Activated CD8-positive, alpha-beta T cell treated with anti-CD3 and anti-CD28 coated beads for 36 hours (primary cell): ENCODE measurements around the gene TMEM109. TPM values are rescaled to one million over a fixed set of nuclear protein-coding genes. Genes with fewer than 3 reads are reported as not detected.
A peak's percentile ranks its signal among the peaks of the same experiment; 100 is the strongest.
"Not testable (repeated sequence)": the region's sequence is repeated elsewhere in the genome, so short reads cannot be mapped to it uniquely, and the experiment has no call there.

Source experiments
- ATAC-seq: fragments of 200-7000 bp; cut with Tn5 transposase; one replicate; pipeline ENCODE4 v1.10.0; 2021; ENCODE audit warnings: mild to moderate bottlenecking, moderate library complexity
- CTCF ChIA-PET: fragments of 350-600 bp; sonication (Branson Sonifier 250); formaldehyde crosslinking; loops from one replicate; lab custom pipeline; 2021; ENCODE audit warnings: antibody characterized with exemption; lab: Charles Lee
- POLR2A ChIA-PET: fragments of 350-600 bp; sonication (Branson Sonifier 250); formaldehyde crosslinking; loops from one replicate; lab custom pipeline; 2021; ENCODE audit warnings: antibody characterized with exemption; lab: Charles Lee
- DNase-seq: peaks from one replicate; pipeline ENCODE4 v3.0.0-alpha.2; 2020
- H3K27ac Mint-ChIP-seq: one replicate; pipeline ENCODE4 v1.8.0; 2021; ENCODE audit warnings: mild to moderate bottlenecking, mixed read lengths
- H3K27me3 Mint-ChIP-seq: one replicate; pipeline ENCODE4 v1.8.0; 2021; ENCODE audit warnings: mixed read lengths
- H3K36me3 Mint-ChIP-seq: one replicate; pipeline ENCODE4 v1.8.0; 2021; ENCODE audit warnings: low read depth, mixed read lengths
- H3K4me1 Mint-ChIP-seq: one replicate; pipeline ENCODE4 v1.8.0; 2021; ENCODE audit warnings: low read depth, mixed read lengths
- H3K4me3 Mint-ChIP-seq: one replicate; pipeline ENCODE4 v1.8.0; 2021; ENCODE audit warnings: mild to moderate bottlenecking, moderate library complexity, mixed read lengths
- H3K9me3 Mint-ChIP-seq: one replicate; pipeline ENCODE4 v1.8.0; 2021; ENCODE audit warnings: mixed read lengths
- intact Hi-C: fragments of 100-400 bp; cut with micrococcal nuclease; formaldehyde crosslinking; loops from one replicate; pipeline ENCODE4 v1.10.0; 2022
- total RNA-seq, 2 experiments: library from RNA; stranded (reverse); gene quantifications; one replicate each; pipeline ENCODE4 v1.2.3, GENCODE V29; 2021
- TF ChIP-seq, protein P1 (sequence below): fragments of 200-600 bp; IDR thresholded peaks from one replicate; pipeline ENCODE4 v1.8.0; 2022; ENCODE audit warnings: antibody characterized with exemption, mild to moderate bottlenecking

TMEM109 gene
- total RNA-seq, 2 experiments from 2014 or later = 93.2 to 101 TPM

DNA sequence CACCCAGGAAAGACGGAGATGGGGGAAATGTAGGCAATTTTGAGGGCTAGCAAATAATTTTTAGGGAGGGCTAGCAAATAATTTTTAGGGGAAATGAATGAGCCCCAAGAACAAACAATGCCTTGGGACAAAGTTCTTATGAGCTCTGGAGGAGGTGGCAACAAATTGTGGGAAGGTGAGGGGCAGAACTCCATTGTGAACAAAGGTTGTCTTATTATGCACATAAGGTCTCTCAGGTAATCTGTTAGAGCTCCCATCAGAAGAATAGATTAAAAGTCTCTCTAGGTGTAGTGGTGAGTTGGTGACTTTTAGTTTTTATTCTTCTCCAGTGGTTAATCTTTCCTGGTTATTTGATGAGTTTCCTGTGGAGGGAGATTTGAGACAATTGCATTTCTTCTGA is 5.2 kb upstream of the TMEM109 start:
- intact Hi-C loops = no loop called here
- H3K27me3 Mint-ChIP-seq = no peaks in the 10 kb centered on the region
- ChIA-PET POLR2A (no interaction called here), CTCF (interaction anchor here (1.6 kb wide), 1 partner anchor 279 kb away, joined by 8 read pairs; no protein-coding TSS in a partner anchor)
- ATAC-seq (no peak), DNase-seq (no peak)
- TF ChIP-seq, protein P1, sequence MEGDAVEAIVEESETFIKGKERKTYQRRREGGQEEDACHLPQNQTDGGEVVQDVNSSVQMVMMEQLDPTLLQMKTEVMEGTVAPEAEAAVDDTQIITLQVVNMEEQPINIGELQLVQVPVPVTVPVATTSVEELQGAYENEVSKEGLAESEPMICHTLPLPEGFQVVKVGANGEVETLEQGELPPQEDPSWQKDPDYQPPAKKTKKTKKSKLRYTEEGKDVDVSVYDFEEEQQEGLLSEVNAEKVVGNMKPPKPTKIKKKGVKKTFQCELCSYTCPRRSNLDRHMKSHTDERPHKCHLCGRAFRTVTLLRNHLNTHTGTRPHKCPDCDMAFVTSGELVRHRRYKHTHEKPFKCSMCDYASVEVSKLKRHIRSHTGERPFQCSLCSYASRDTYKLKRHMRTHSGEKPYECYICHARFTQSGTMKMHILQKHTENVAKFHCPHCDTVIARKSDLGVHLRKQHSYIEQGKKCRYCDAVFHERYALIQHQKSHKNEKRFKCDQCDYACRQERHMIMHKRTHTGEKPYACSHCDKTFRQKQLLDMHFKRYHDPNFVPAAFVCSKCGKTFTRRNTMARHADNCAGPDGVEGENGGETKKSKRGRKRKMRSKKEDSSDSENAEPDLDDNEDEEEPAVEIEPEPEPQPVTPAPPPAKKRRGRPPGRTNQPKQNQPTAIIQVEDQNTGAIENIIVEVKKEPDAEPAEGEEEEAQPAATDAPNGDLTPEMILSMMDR = no peak
- H3K36me3 Mint-ChIP-seq = peaks cover 15% of the 10 kb centered on the region
- no peaks in the 10 kb centered on the region for H3K9me3 Mint-ChIP-seq
- no peak overlapping the region for H3K4me3 Mint-ChIP-seq
- peaks cover 66% of the 10 kb centered on the region for H3K4me1 Mint-ChIP-seq
- H3K27ac Mint-ChIP-seq = no peak overlapping the region

DNA sequence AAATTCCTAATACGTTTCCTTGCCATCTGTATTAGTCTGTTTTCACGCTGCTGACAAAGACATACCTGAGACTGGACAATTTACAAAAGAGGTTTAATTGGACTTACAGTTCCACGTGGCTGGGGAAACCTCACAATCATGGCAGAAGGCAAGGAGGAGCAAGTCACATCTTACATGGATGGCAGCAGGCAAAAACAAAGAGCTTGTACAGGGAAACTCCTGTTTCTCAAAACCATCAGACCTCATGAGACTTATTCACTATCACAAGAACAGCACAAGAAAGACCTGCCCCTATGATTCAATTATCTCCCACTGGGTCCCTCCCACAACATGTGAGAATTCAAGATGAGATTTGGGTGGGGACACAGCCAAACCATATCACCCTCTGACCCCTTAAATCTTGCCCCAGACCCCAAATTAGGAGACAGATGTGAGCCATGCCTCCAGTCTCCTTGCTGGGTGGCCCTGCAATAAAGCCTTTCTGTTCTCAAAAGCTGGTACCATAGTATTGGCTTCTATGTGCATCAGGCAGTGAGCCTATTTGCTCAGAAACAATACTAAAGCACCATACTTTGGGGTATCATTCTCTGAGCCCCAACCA is 4.2 kb upstream of the TMEM109 start:
- H3K4me3 Mint-ChIP-seq, POLR2A ChIA-PET, DNase-seq, H3K36me3 Mint-ChIP-seq, intact Hi-C loops, H3K27me3 Mint-ChIP-seq, CTCF ChIA-PET, ATAC-seq, H3K27ac Mint-ChIP-seq, H3K9me3 Mint-ChIP-seq: not testable (repeated sequence)
- peaks cover 56% of the 10 kb centered on the region for H3K4me1 Mint-ChIP-seq

DNA sequence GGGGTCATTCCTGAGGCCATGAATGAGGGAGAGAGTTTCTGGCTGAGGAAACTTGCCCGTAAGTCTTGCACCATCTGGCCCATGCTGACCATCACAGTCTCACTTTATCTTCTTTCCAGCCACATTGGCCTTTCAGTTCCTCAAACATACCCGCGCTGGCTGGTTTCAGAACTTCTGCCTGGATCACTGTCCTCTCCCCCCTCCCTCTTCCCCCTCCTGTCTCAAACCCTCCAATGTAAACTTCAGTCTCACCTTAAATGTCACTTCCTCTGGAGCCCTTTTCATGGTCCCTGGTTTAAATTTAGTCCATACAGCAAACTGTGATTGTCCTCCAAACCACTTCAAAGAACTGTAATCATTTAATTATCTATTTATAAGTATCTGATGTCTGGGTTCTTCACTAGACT is 3.7 kb upstream of the TMEM109 start:
- ChIA-PET CTCF (interaction anchor here (7.4 kb wide), 1 partner anchor 8 kb away, joined by 88 read pairs; the partner anchor contains the start of gene PRPF19), POLR2A (no interaction called here)
- Mint-ChIP-seq H3K36me3 (peaks cover 7% of the 10 kb centered on the region), H3K9me3 (no peaks in the 10 kb centered on the region), H3K4me3 (no peak overlapping the region), H3K27me3 (no peaks in the 10 kb centered on the region), H3K27ac (peak overlapping the region; percentile 16), H3K4me1 (peaks cover 51% of the 10 kb centered on the region)
- no peak for ATAC-seq
- no peak for DNase-seq
- intact Hi-C loops = no loop called here
- TF ChIP-seq, protein P1 = no peak

DNA sequence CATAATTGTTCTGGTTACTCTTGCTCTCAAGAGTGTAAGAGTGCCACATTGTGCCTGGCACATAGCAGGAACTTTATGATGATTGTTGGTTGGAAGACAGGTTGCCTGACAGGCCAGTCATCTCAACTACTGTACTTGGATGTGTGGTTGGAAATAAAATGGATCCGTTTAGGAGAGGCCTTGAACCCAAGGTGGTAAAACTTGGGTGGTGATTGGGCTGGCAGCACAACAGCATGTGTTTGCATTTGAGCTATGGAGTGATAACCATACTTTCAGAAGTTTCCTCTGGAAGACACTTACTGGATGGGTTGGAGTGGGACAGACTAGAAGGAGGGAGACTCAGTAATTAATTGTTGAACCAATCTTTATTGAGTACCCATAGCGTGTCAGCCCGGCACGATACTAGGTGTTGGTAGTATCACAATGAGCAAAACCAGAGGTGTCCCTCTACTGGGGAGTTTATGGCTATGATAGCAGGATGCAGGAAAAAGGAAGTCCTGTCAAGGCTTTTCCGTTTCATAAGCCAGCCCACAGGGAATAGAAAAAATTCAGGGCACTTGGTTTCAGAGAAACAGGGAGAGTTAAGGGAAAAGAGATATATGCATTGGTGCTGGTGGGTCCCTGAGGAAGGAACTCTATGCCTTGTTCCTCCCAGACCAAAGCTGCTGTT is 3.1 kb upstream of the TMEM109 start:
- no peaks in the 10 kb centered on the region for H3K27me3 Mint-ChIP-seq
- CTCF ChIA-PET = interaction anchor here (7.4 kb wide), 1 partner anchor 8 kb away, joined by 88 read pairs; the partner anchor contains the start of gene PRPF19
- POLR2A ChIA-PET = interaction anchor here (1.0 kb wide), 1 partner anchor 75 kb away, joined by 3 read pairs; no protein-coding TSS in a partner anchor
- no peaks in the 10 kb centered on the region for H3K9me3 Mint-ChIP-seq
- TF ChIP-seq, protein P1 = no peak
- H3K4me3 Mint-ChIP-seq = no peak overlapping the region
- ATAC-seq = no peak
- H3K27ac Mint-ChIP-seq = no peak overlapping the region
- peaks cover 5% of the 10 kb centered on the region for H3K36me3 Mint-ChIP-seq
- no peak for DNase-seq
- H3K4me1 Mint-ChIP-seq = peaks cover 56% of the 10 kb centered on the region
- intact Hi-C loops = no loop called here

DNA sequence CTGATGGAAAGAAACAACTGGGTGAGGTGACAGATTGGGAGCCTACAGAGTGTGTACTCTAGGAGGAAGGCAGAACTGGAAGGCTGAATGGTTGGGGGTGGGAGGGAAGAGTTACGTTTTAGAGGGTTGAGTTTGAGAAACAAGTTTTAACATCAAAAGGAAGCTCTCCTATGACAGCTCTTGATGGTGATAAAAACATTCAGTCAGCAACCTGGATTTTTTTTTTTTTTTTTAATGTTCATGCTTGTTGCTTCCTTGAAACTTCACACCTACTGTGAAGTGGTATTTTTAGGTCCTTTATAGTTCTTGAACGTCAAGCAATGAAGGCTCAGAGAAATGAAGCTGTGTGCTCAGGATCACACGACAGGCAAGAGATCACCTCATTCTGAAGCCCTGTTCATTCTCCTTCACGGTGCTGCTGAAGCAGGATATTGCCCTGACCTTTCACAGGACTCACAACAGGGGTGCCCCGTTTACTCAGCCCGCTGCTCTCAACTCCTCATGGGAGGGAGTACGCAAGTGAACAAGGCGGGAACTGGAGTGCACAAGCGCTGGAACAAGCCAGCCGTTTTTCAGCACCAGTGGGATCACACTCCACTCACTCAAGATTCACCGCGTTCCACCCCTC is 1.6 kb upstream of the TMEM109 start:
- ChIA-PET CTCF (interaction anchor here (1.0 to 7.4 kb wide), 6 partner anchors 10 to 218 kb away, joined by 3 to 88 read pairs (median 4); partner anchors contain the start of gene PRPF19), POLR2A (interaction anchor here (0.5 to 2.0 kb wide), 8 partner anchors 8 to 956 kb away, joined by 3 to 6 read pairs (median 3); no protein-coding TSS in a partner anchor)
- Mint-ChIP-seq H3K36me3 (peaks cover 14% of the 10 kb centered on the region), H3K4me1 (peaks cover 62% of the 10 kb centered on the region), H3K9me3 (no peaks in the 10 kb centered on the region), H3K27ac (peak overlapping the region; percentile 97), H3K4me3 (peak overlapping the region; percentile 90), H3K27me3 (no peaks in the 10 kb centered on the region)
- ATAC-seq (peak; percentile 20), DNase-seq (peak; percentile 61)
- intact Hi-C loops = no loop called here
- TF ChIP-seq, protein P1 = no peak
